Measurements from ENCODE around the gene LRRC49.

- no peak for TF ChIP-seq CTCF (IDR thresholded peaks at IDR 0.05)
- TF ChIP-seq POLR2A (IDR thresholded peaks at IDR 0.05) = no peak
Observed at GRCh38 chr15:71013446-71013845, 120.8 kb downstream of the LRRC49 start.

Data from thyroid gland (tissue), 4 donors.